PC-3 (cell line): ENCODE results near the gene CDC14C. TPM values are rescaled to one million over a fixed set of nuclear protein-coding genes. Genes with fewer than 3 reads are reported as not detected.

Experiments
- ATAC-seq: fragments of 200-7000 bp; cut with Tn5 transposase; 2 replicates; pipeline ENCODE4 v1.9.1; 2020; ENCODE audit warnings: mild to moderate bottlenecking, moderate library complexity
- BruUV-seq: library from RNA; stranded (reverse); fragments of 400-500 nt; replicated peaks from 2 replicates; lab custom pipeline; 2021; lab: Mats Ljungman, UMichigan
- CTCF ChIA-PET: fragments of 300-600 bp; sonication (Branson Sonifier 250); formaldehyde crosslinking; loops from one replicate; lab custom pipeline; 2022; ENCODE audit warnings: antibody characterized with exemption; lab: Charles Lee
- POLR2A ChIA-PET: fragments of 300-600 bp; sonication (Branson Sonifier 250); formaldehyde crosslinking; loops from one replicate; lab custom pipeline; 2022; ENCODE audit warnings: antibody characterized with exemption; ENCODE audit not compliant: unreplicated experiment; lab: Charles Lee
- DNase-seq: peaks from one replicate; pipeline ENCODE4 v3.0.0-alpha.2; 2015
- H2AFZ ChIP-seq: fragments of 300-600 bp; sonication (generic); 2 replicates; pipeline ENCODE4 v1.6.0; 2016; ENCODE audit warnings: antibody characterized with exemption, low read length
- H3F3A ChIP-seq: fragments of 300-600 bp; sonication (generic); one replicate; pipeline ENCODE4 v1.6.0; 2017; ENCODE audit warnings: antibody characterized with exemption, low read length, control low read depth, mild to moderate bottlenecking; ENCODE audit not compliant: unreplicated experiment
- H3K27ac ChIP-seq: fragments of 300-600 bp; sonication (generic); 2 replicates; pipeline ENCODE4 v1.5.1; 2016; ENCODE audit warnings: mild to moderate bottlenecking, low read length
- H3K27me3 ChIP-seq: fragments of 300-600 bp; sonication (generic); 2 replicates; pipeline ENCODE4 v1.6.1; 2016; ENCODE audit warnings: low read length, mixed read lengths
- H3K36me3 ChIP-seq: fragments of 300-600 bp; sonication (generic); 2 replicates; pipeline ENCODE4 v1.6.1; 2016; ENCODE audit warnings: low read depth, mixed run types, low read length, mixed read lengths
- H3K4me1 ChIP-seq: fragments of 300-600 bp; sonication (generic); 2 replicates; pipeline ENCODE4 v1.5.1; 2016; ENCODE audit warnings: low read length; ENCODE audit not compliant: insufficient read depth
- H3K4me2 ChIP-seq: fragments of 300-600 bp; sonication (generic); 2 replicates; pipeline ENCODE4 v1.6.0; 2016; ENCODE audit warnings: low read length
- H3K4me3 ChIP-seq: fragments of 300-600 bp; sonication (generic); 2 replicates; pipeline ENCODE4 v1.5.1; 2016; ENCODE audit warnings: mild to moderate bottlenecking, low read length, mixed read lengths
- H3K79me2 ChIP-seq: fragments of 300-600 bp; sonication (generic); 2 replicates; pipeline ENCODE4 v1.6.1; 2017; ENCODE audit warnings: low read length, mixed read lengths
- H3K9ac ChIP-seq: fragments of 300-600 bp; sonication (generic); 2 replicates; pipeline ENCODE4 v1.6.0; 2016; ENCODE audit warnings: mild to moderate bottlenecking, low read length
- H3K9me2 ChIP-seq: fragments of 300-600 bp; sonication (generic); replicated peaks from 2 replicates; pipeline ENCODE4 v1.6.1; 2016; ENCODE audit warnings: mixed run types, low read length, mixed read lengths
- H3K9me3 ChIP-seq: fragments of 300-600 bp; sonication (generic); 2 replicates; pipeline ENCODE4 v1.6.1; 2016; ENCODE audit warnings: low read length, mixed read lengths
- H4K20me1 ChIP-seq: fragments of 300-600 bp; sonication (generic); 2 replicates; pipeline ENCODE4 v1.6.1; 2016; ENCODE audit warnings: low read length, mixed read lengths
- EZH2 ChIP-seq: fragments of 300-600 bp; sonication (generic); IDR thresholded peaks from one replicate; pipeline ENCODE4 v1.6.1; 2017; ENCODE audit warnings: antibody characterized with exemption, mild to moderate bottlenecking, low read length; ENCODE audit not compliant: unreplicated experiment
- EZH2phosphoT487 ChIP-seq: fragments of 300-600 bp; sonication (generic); IDR thresholded peaks from 2 replicates; pipeline ENCODE4 v1.6.1; 2018; ENCODE audit warnings: mild to moderate bottlenecking, antibody characterized with exemption, low read length, borderline replicate concordance
- intact Hi-C: fragments of 100-400 bp; cut with micrococcal nuclease; formaldehyde crosslinking; loops from 2 replicates; pipeline ENCODE4 v1.9.0; 2023
- total RNA-seq: library from RNA; depleted of rRNA; stranded (reverse); fragments of >200 nt; gene quantifications from 2 replicates; pipeline ENCODE4 v1.2.3, GENCODE V29; 2014
- TF ChIP-seq, protein P1 (sequence below): fragments of 300-600 bp; sonication (generic); conservative IDR thresholded peaks from 2 replicates; pipeline ENCODE4 v1.5.1; 2017; ENCODE audit warnings: antibody characterized with exemption, low read depth, mild to moderate bottlenecking, low read length

CDC14C gene
- total RNA-seq, 1 experiment from 2014 or later: not detected

- Histone ChIP-seq H3K27me3 (no peaks in the 10 kb centered on the region), H3K27ac (no peak overlapping the region), H3F3A (no peaks in the 10 kb centered on the region), H3K9me2 (no peaks in the 10 kb centered on the region), H3K9ac (no peak overlapping the region), H3K36me3 (no peaks in the 10 kb centered on the region), H4K20me1 (no peaks in the 10 kb centered on the region), H3K4me2 (no peak overlapping the region), H2AFZ (no peak overlapping the region), H3K4me1 (no peaks in the 10 kb centered on the region), H3K79me2 (no peaks in the 10 kb centered on the region), H3K4me3 (no peak overlapping the region), H3K9me3 (no peaks in the 10 kb centered on the region)
- intact Hi-C loops: no loop called here
- ChIA-PET POLR2A (no interaction called here), CTCF (no interaction called here)
- no peak for DNase-seq
- no peak for ATAC-seq
- TF ChIP-seq EZH2: no peak
- TF ChIP-seq EZH2phosphoT487: no peak
- TF ChIP-seq, protein P1, sequence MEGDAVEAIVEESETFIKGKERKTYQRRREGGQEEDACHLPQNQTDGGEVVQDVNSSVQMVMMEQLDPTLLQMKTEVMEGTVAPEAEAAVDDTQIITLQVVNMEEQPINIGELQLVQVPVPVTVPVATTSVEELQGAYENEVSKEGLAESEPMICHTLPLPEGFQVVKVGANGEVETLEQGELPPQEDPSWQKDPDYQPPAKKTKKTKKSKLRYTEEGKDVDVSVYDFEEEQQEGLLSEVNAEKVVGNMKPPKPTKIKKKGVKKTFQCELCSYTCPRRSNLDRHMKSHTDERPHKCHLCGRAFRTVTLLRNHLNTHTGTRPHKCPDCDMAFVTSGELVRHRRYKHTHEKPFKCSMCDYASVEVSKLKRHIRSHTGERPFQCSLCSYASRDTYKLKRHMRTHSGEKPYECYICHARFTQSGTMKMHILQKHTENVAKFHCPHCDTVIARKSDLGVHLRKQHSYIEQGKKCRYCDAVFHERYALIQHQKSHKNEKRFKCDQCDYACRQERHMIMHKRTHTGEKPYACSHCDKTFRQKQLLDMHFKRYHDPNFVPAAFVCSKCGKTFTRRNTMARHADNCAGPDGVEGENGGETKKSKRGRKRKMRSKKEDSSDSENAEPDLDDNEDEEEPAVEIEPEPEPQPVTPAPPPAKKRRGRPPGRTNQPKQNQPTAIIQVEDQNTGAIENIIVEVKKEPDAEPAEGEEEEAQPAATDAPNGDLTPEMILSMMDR: no peak
- no TSS peak for BruUV-seq
Measured at GRCh38 chr7:48932126-48932910, 8.0 kb downstream of the CDC14C start.

DNA sequence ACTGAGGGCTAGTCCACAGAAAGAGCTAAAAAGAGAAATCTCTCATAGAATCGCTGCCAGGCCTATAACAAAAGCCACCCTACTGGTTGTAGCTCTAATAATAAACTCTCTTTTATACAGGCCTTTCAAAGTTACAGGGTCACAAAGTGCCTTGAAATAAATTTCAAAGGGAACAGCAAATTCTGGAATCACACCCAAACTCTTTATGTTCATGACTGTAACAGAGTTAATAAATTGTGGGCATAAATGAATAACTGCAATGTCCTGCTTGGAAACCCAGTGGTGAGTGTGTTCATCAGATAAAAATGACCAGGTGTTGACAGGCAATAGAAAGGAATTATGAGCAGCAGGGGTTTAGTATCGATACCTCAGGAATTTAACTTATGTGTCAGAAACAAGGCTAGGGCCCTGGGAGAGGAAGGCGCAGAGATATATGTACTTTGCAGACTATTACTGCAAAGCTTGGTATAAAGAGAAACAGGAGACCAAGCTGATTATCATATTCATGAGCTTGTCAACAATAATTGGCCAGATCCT is 9.3 kb downstream of the CDC14C start:
- Histone ChIP-seq H3K36me3 (no peaks in the 10 kb centered on the region), H3K4me2 (no peak overlapping the region), H3K79me2 (no peaks in the 10 kb centered on the region), H3K4me3 (no peak overlapping the region), H3K4me1 (no peaks in the 10 kb centered on the region), H3F3A (no peaks in the 10 kb centered on the region), H3K27ac (no peak overlapping the region), H3K9ac (no peak overlapping the region), H2AFZ (no peak overlapping the region), H3K9me3 (no peaks in the 10 kb centered on the region), H3K9me2 (no peaks in the 10 kb centered on the region), H4K20me1 (no peaks in the 10 kb centered on the region), H3K27me3 (no peaks in the 10 kb centered on the region)
- POLR2A ChIA-PET: no interaction called here
- TF ChIP-seq EZH2phosphoT487 (no peak), EZH2 (no peak)
- TF ChIP-seq, protein P1: no peak
- no TSS peak for BruUV-seq
- CTCF ChIA-PET: no interaction called here
- ATAC-seq (no peak), DNase-seq (no peak)
- intact Hi-C loops: no loop called here
